NCI-H460 (cell line): Measurements from ENCODE around the gene NGFR. TPM values are rescaled to one million over a fixed set of nuclear protein-coding genes. Genes with fewer than 3 reads are reported as not detected.

ENCODE experiments used
- DNase-seq: peaks from one replicate; pipeline ENCODE4 v3.0.0-alpha.2; 2016; ENCODE audit warnings: low read depth; ENCODE audit errors: extremely low read depth
- total RNA-seq: library from RNA; depleted of rRNA; stranded (reverse); fragments of >200 nt; shearing (Covaris generic); gene quantifications from 2 replicates; pipeline ENCODE4 v1.2.3, GENCODE V29; 2014

NGFR gene
- total RNA-seq, 1 experiment from 2014 or later: 0.07 TPM

- no peak for DNase-seq
These were observed 17.9 kb downstream of the NGFR start for GRCh38 chr17:49513044-49513395.

GRCh38 chr17:49513641-49514040 is 18.5 kb downstream of the NGFR start:
- DNase-seq: no peak

GRCh38 chr17:49514071-49514721 is 19.1 kb downstream of the NGFR start:
- DNase-seq: no peak

- DNase-seq: peak; percentile 14
These were observed 20.2 kb downstream of the NGFR start for GRCh38 chr17:49515196-49515770.

GRCh38 chr17:49516180-49516579 is 21.1 kb downstream of the NGFR start:
- DNase-seq: no peak

GRCh38 chr17:49518346-49519078 is 23.4 kb downstream of the NGFR start:
- no peak for DNase-seq

GRCh38 chr17:49519781-49520180 is 24.7 kb downstream of the NGFR start:
- DNase-seq: no peak

- DNase-seq: no peak
These were observed 25.4 kb downstream of the NGFR start for GRCh38 chr17:49520386-49521087.

GRCh38 chr17:49521088-49521450 is 26.0 kb downstream of the NGFR start:
- DNase-seq: no peak

- DNase-seq: no peak
These were observed 26.6 kb downstream of the NGFR start for GRCh38 chr17:49521471-49522356.

GRCh38 chr17:49522357-49522890 is 27.3 kb downstream of the NGFR start:
- DNase-seq: no peak

- DNase-seq: no peak
These were observed 28.1 kb downstream of the NGFR start for GRCh38 chr17:49523196-49523595.

GRCh38 chr17:49523706-49524472 is 28.8 kb downstream of the NGFR start:
- DNase-seq: no peak

GRCh38 chr17:49524473-49525359 is 29.6 kb downstream of the NGFR start:
- DNase-seq: no peak

GRCh38 chr17:49525831-49526741 is 31.0 kb downstream of the NGFR start:
- no peak for DNase-seq

- no peak for DNase-seq
These were observed 33.0 kb downstream of the NGFR start for GRCh38 chr17:49527927-49528651.

- no peak for DNase-seq
These were observed 33.9 kb downstream of the NGFR start for GRCh38 chr17:49528966-49529365.
